Activated CD4-positive, alpha-beta T cell treated with anti-CD3 and anti-CD28 coated beads, Interleukin-2, amount 10 ng/mL, durations not matched to agents 7 days and 5 days (primary cell): ENCODE measurements around the gene PHKG2. TPM values are rescaled to one million over a fixed set of nuclear protein-coding genes. Genes with fewer than 3 reads are reported as not detected.

Experiments
- CTCF ChIA-PET: fragments of 350-600 bp; sonication (Branson Sonifier 250); formaldehyde crosslinking; loops from one replicate; lab custom pipeline; 2021; ENCODE audit warnings: antibody characterized with exemption; lab: Charles Lee
- POLR2A ChIA-PET: fragments of 350-600 bp; sonication (Branson Sonifier 250); formaldehyde crosslinking; loops from one replicate; lab custom pipeline; 2021; ENCODE audit warnings: antibody characterized with exemption; lab: Charles Lee
- DNase-seq: peaks from one replicate; pipeline ENCODE4 v3.0.0-alpha.2; 2020
- H3K27ac Mint-ChIP-seq: one replicate; pipeline ENCODE4 v1.8.0; 2021; ENCODE audit warnings: mild to moderate bottlenecking, moderate library complexity, mixed read lengths
- H3K27me3 Mint-ChIP-seq: one replicate; pipeline ENCODE4 v1.8.0; 2021; ENCODE audit warnings: mixed read lengths
- H3K36me3 Mint-ChIP-seq: one replicate; pipeline ENCODE4 v1.8.0; 2021; ENCODE audit warnings: low read depth, mixed read lengths
- H3K4me1 Mint-ChIP-seq: one replicate; pipeline ENCODE4 v1.8.0; 2021; ENCODE audit warnings: mixed read lengths
- H3K4me3 Mint-ChIP-seq: one replicate; pipeline ENCODE4 v1.8.0; 2021; ENCODE audit warnings: mild to moderate bottlenecking, moderate library complexity, mixed read lengths
- H3K9me3 Mint-ChIP-seq: one replicate; pipeline ENCODE4 v1.8.0; 2021; ENCODE audit warnings: mixed read lengths
- total RNA-seq, 2 experiments: library from RNA; stranded (reverse); gene quantifications; one replicate each; pipeline ENCODE4 v1.2.3, GENCODE V29; 2021

PHKG2 gene
- total RNA-seq, 2 experiments from 2014 or later: 41.1 to 43.4 TPM

GRCh38 chr16:30783280-30784109, 35.3 kb downstream of the PHKG2 start:
- peaks cover 11% of the 10 kb centered on the region for H3K4me1 Mint-ChIP-seq
- H3K9me3 Mint-ChIP-seq: no peaks in the 10 kb centered on the region
- DNase-seq: no peak
- H3K4me3 Mint-ChIP-seq: no peak overlapping the region
- no peak overlapping the region for H3K27ac Mint-ChIP-seq
- H3K36me3 Mint-ChIP-seq: no peaks in the 10 kb centered on the region
- ChIA-PET CTCF (interaction anchor here (2.7 to 2.8 kb wide), 2 partner anchors 30 to 119 kb away, joined by 7 to 9 read pairs; no protein-coding TSS in a partner anchor), POLR2A (no interaction called here)
- peaks cover 28% of the 10 kb centered on the region for H3K27me3 Mint-ChIP-seq

GRCh38 chr16:30784215-30784614, 36.0 kb downstream of the PHKG2 start:
- ChIA-PET POLR2A (no interaction called here), CTCF (interaction anchor here (1.0 to 2.8 kb wide), 3 partner anchors 27 to 118 kb away, joined by 3 to 9 read pairs (median 7); no protein-coding TSS in a partner anchor)
- Mint-ChIP-seq H3K36me3 (no peaks in the 10 kb centered on the region), H3K9me3 (no peaks in the 10 kb centered on the region), H3K4me3 (no peak overlapping the region), H3K27me3 (peaks cover 28% of the 10 kb centered on the region), H3K27ac (no peak overlapping the region), H3K4me1 (peaks cover 11% of the 10 kb centered on the region)
- no peak for DNase-seq

- ChIA-PET POLR2A (no interaction called here), CTCF (interaction anchor here (0.7 to 2.8 kb wide), 5 partner anchors 9 to 341 kb away, joined by 3 to 9 read pairs (median 3); no protein-coding TSS in a partner anchor)
- Mint-ChIP-seq H3K27ac (no peak overlapping the region), H3K27me3 (peaks cover 28% of the 10 kb centered on the region), H3K4me1 (peaks cover 11% of the 10 kb centered on the region), H3K4me3 (peak overlapping the region; percentile 50), H3K9me3 (no peaks in the 10 kb centered on the region), H3K36me3 (no peaks in the 10 kb centered on the region)
- DNase-seq: no peak
These were observed 37.2 kb downstream of the PHKG2 start for GRCh38 chr16:30785126-30786106.

- ChIA-PET CTCF (no interaction called here), POLR2A (no interaction called here)
- H3K27ac Mint-ChIP-seq: no peak overlapping the region
- DNase-seq: no peak
- H3K4me3 Mint-ChIP-seq: peak overlapping the region; percentile 50
- H3K9me3 Mint-ChIP-seq: no peaks in the 10 kb centered on the region
- peaks cover 11% of the 10 kb centered on the region for H3K4me1 Mint-ChIP-seq
- peaks cover 28% of the 10 kb centered on the region for H3K27me3 Mint-ChIP-seq
- no peaks in the 10 kb centered on the region for H3K36me3 Mint-ChIP-seq
These were observed 38.1 kb downstream of the PHKG2 start for GRCh38 chr16:30786115-30786935.

GRCh38 chr16:30786936-30787612, 38.8 kb downstream of the PHKG2 start, which contains the start of gene ZNF629:
Gene ZNF629, minus strand, starts transcription at chr16:30787205. Its CDS starts 2,723 bp downstream, at chr16:30784482.
- H3K27me3 Mint-ChIP-seq: peaks cover 28% of the 10 kb centered on the region
- no peaks in the 10 kb centered on the region for H3K36me3 Mint-ChIP-seq
- no peak within 1 kb of the TSS for H3K27ac Mint-ChIP-seq
- no peak for DNase-seq
- peaks cover 11% of the 10 kb centered on the region for H3K4me1 Mint-ChIP-seq
- ChIA-PET POLR2A (no interaction called here), CTCF (no interaction called here)
- H3K4me3 Mint-ChIP-seq: peak within 1 kb of the TSS; percentile 73
- no peaks in the 10 kb centered on the region for H3K9me3 Mint-ChIP-seq

GRCh38 chr16:30787613-30788378, 39.6 kb downstream of the PHKG2 start:
- ChIA-PET POLR2A (no interaction called here), CTCF (no interaction called here)
- Mint-ChIP-seq H3K27ac (no peak overlapping the region), H3K36me3 (no peaks in the 10 kb centered on the region), H3K9me3 (no peaks in the 10 kb centered on the region), H3K27me3 (peaks cover 28% of the 10 kb centered on the region), H3K4me3 (peak overlapping the region; percentile 73), H3K4me1 (peaks cover 11% of the 10 kb centered on the region)
- no peak for DNase-seq

- ChIA-PET POLR2A (no interaction called here), CTCF (interaction anchor here (0.6 to 2.1 kb wide), 7 partner anchors 8 to 113 kb away, joined by 3 to 6 read pairs (median 3); no protein-coding TSS in a partner anchor)
- no peaks in the 10 kb centered on the region for H3K27me3 Mint-ChIP-seq
- no peak overlapping the region for H3K4me3 Mint-ChIP-seq
- no peaks in the 10 kb centered on the region for H3K36me3 Mint-ChIP-seq
- DNase-seq: no peak
- H3K4me1 Mint-ChIP-seq: no peaks in the 10 kb centered on the region
- H3K9me3 Mint-ChIP-seq: no peaks in the 10 kb centered on the region
- no peak overlapping the region for H3K27ac Mint-ChIP-seq
These were observed 45.4 kb downstream of the PHKG2 start for GRCh38 chr16:30793508-30794069.

- Mint-ChIP-seq H3K27me3 (no peaks in the 10 kb centered on the region), H3K4me1 (no peaks in the 10 kb centered on the region), H3K36me3 (no peaks in the 10 kb centered on the region), H3K27ac (no peak overlapping the region), H3K9me3 (no peaks in the 10 kb centered on the region), H3K4me3 (no peak overlapping the region)
- ChIA-PET CTCF (interaction anchor here (1.1 to 2.1 kb wide), 4 partner anchors 9 to 112 kb away, joined by 3 to 5 read pairs (median 3); no protein-coding TSS in a partner anchor), POLR2A (no interaction called here)
- DNase-seq: no peak
These were observed 46.4 kb downstream of the PHKG2 start for GRCh38 chr16:30794634-30795033.

- no peaks in the 10 kb centered on the region for H3K36me3 Mint-ChIP-seq
- ChIA-PET POLR2A (interaction anchor here (0.6 kb wide), 1 partner anchor 18 kb away, joined by 5 read pairs; no protein-coding TSS in a partner anchor), CTCF (interaction anchor here (0.6 to 1.5 kb wide), 4 partner anchors 16 to 60 kb away, joined by 3 to 6 read pairs (median 3); no protein-coding TSS in a partner anchor)
These were observed 49.6 kb downstream of the PHKG2 start for GRCh38 chr16:30797670-30798309.

More at GRCh38 chr16:30797670-30798309, 49.6 kb downstream of the PHKG2 start:
- no peak overlapping the region for H3K27ac Mint-ChIP-seq
- peaks cover 6% of the 10 kb centered on the region for H3K4me1 Mint-ChIP-seq
- H3K27me3 Mint-ChIP-seq: no peaks in the 10 kb centered on the region
- DNase-seq: no peak
- no peaks in the 10 kb centered on the region for H3K9me3 Mint-ChIP-seq
- H3K4me3 Mint-ChIP-seq: no peak overlapping the region
